SIG-M5 (cell line): Measurements from ENCODE around the gene KLHL25.
"Not testable (repeated sequence)": the region's sequence is repeated elsewhere in the genome, so short reads cannot be mapped to it uniquely, and the experiment has no call there.

Experiments used
- DNase-seq: peaks from one replicate; lab custom pipeline; 2025; lab: John Stamatoyannopoulos, UW

KLHL25 gene

DNA sequence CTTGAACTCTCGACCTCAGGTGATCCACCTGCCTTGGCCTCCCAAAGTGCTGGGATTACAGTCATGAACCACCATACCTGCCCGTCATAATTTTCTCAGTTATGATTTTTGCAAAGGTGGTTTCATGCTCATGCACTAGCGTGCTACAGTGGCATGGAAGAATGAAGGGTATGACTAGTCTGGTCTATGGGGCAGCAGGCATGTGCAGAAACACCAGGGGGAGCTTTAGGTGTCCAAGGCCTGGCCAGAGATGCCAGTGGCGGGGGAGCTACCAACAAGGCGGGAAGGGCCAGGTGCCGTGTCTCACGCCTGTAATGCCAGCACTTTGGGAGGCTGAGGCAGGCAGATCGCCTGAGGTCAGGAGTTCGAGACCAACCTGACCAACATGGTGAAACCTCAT is 7.9 kb upstream of the KLHL25 start:
- DNase-seq = not testable (repeated sequence)

DNA sequence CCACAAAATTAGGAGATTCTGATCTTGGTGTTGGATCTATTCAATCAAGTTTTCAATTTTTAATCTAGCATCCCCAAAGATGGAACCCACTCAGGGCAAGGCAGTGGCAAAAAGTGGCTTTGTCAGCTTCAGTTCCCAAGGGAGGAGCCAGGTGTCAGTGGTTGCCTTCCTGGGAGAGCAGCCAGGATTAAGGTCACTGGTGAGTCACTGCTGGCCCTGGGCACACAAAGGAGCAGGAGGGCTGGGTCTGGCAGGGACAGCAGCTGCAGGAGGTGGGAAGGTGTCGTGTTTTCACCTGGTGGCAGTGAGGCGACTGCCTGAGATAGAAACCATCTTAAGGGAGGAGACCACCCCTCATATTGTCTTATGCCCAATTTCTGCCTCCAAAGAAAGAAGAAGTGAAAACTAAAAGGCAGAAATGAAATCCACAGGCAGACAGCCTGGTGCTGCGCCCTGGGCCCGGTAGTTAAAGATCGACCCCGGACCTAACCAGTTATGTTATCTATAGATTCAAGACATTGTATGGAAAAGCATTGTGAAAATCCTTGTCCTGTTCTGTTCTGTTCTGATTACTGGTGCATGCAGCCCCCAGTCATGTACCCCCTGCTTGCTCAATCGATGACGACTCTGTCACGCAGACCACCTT is 5.9 kb upstream of the KLHL25 start:
- DNase-seq = no peak

DNA sequence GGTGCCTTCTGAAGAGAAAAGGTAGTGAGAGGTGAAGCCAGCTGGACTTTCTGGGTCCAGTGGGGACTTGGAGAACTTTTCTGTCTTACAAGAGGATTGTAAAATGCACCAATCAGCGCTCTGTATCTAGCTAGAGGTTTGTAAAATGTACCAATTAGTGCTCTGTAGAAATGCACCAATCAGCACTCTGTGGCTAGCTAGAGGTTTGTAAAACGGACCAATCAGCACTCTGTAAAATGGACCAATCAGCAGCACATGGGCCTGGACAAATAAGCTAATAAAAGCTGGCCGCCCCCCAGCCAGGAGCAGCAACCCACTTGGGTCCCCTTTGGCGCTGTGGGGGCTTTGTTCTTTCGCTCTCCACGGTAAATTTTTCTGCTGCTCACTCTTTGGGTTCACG is 1.6 kb upstream of the KLHL25 start:
- not testable (repeated sequence) for DNase-seq

DNA sequence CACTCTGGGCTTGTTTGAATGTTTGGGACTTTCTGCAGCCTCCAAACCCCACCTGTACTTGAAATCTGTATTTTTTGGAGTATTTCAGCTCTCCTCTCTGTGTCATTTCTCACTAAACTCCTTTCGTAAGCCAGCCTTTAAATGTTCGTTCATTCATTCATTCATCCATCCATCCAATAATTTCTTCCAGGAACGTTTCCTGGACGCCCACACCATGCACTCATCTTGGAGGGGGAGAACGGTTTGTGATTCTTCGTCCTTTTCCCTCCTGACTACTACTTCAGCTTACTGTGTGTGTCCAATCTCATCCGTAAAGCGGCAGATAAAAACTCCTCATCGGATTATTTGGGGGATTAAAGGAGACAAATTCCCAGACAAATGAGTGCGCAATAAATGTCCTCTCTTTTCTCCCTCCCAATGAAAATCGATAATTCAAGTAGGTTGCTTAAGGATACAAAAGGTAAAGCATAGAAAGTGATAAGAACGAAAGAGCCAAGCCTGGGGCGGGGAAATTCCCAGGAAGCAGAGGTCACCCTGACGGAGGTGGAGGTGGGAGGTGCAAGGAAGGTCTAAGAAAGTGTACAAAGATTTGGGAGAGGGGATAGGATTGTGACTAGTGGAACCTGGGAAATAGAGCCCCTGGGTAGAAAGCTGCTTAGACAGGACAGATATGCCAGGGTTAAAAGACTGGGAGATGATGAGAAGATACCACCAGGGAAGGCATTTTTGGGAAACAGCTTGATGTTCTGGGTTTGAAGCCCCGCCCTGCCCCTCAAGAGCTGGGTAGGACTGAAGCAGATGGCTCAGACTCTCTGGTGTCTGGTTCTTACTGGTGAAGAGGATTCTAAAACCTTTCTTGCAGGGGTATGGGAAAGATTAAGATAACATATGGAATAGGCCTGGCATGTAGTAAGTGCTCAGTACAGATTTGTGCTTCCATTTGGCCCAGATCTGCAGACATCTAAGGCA is 896 bp upstream of the KLHL25 start:
- no peak for DNase-seq

DNA sequence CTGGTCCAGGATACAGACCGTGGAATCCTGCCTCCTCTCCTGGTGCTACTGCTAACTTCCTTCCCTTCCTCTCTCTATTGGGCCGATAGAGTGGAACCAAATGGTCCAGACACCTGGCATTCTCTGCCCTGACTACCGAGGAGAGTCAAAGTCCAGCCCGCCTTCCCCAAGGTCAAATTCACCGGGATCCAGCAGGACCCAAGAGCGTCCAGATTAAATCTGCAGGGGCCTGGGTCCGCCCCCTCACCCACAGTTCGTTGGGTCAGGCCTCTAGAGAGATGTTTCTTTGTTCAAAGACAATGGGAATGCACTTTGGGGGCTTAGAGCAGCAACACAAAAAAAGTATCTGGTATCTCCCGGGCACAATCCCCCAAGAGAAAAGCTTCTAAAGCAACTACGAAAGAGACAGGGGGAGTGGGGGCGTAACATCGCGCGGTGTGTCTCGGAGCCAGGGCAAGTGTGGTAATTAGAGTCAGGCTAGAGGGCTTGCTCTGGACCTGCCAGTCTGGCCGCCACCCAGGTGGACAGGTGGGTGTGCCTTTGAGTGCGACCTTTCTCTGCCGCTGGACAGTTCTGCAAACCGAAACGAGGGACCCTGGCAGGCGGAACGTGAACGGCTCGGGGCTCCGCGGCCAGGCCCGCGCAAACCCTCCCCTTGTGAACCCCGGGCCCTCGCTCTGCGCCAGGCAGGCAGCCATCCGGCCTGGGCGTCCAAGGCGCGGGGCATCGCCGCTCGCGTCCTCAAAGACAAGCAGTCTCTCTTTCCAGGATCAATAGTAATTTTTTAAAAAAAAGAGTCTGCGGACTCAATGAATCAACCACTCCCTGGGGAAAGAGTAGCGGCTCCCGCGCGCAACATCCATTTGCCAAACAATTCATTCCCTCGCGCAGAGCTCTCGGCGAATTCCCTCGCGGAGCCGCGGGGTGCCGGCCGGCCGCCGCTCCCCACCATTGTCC is 806 bp downstream of the KLHL25 start:
- no peak for DNase-seq

DNA sequence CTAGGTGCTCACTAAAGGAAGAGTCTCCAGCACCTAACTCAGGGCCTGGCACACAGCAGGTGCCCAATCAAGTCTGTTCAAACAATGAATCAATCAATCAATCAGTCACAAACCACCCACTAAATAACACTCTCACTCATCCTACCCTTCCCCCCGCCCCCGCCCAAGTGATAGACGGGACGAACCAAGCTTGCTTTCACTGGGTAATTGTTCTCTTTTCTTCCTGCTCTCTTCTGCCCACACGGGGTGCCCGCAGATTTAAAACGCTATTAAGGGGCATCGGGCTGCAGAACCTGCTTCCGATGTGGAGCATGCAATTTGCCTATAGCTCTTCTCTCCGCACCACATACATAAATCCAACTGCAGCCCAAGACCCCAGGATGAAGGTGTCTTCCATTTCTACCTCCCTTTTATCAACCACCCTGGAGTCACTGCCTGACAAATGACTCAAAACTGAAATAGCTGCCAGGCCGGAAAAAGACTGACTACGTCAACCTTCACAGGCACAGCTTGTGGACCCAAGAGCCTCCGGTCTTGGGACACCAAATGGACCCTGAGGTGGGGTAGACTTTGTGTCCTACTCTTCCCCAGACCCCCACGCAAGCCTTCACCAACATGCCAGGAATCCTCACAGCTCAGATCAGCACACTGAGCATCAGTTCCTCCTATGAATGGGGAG is 1.7 kb downstream of the KLHL25 start:
- DNase-seq = no peak

DNA sequence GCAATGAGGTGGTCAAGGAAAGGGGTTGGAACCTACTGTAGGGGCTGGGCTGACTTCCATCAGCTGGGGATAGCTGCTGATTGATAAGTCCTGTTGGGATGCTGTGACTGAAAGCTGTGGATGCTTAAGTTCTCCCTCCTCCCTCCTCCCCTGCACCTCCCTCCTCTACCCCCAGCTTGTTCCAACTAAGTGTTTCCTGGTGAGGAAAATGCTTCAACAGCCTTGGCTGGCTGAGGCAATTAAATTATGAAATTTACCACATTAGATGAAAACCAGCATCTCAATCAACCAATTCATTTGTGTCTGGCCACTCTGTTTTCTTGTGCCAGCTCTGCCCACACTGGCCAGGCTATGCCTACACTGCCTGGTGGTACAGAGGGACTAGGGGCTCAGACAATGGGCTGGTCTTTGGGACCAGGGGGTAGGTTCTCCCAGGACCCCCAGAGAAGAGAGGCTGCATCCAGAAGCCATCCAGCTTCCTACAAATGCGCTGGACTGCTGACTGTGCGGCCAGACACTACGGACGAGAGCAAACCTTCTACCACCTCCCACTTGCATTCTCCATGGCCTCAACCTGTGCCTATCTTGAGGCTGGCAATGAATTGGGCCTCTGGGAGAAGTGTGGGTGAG is 2.5 kb downstream of the KLHL25 start:
- DNase-seq = no peak

DNA sequence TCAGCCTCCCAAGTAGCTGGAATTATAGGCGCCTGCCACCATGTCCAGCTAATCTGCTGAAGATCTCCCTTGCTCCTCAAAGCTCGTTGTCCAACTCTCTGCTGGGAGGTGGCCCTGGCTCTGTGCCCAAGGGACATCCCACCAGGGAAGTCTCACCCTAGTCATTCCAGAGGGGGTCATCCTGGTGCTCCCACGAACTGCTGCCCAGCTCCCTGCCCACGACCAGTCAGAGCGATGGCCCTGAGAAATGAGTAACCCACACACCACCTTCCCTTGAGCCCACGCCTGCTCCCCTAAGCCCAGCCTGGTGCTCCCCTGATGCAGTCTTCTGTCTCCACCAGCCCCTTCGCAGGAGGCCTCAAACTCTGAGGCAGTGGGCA is 5.2 kb downstream of the KLHL25 start:
- DNase-seq = no peak

DNA sequence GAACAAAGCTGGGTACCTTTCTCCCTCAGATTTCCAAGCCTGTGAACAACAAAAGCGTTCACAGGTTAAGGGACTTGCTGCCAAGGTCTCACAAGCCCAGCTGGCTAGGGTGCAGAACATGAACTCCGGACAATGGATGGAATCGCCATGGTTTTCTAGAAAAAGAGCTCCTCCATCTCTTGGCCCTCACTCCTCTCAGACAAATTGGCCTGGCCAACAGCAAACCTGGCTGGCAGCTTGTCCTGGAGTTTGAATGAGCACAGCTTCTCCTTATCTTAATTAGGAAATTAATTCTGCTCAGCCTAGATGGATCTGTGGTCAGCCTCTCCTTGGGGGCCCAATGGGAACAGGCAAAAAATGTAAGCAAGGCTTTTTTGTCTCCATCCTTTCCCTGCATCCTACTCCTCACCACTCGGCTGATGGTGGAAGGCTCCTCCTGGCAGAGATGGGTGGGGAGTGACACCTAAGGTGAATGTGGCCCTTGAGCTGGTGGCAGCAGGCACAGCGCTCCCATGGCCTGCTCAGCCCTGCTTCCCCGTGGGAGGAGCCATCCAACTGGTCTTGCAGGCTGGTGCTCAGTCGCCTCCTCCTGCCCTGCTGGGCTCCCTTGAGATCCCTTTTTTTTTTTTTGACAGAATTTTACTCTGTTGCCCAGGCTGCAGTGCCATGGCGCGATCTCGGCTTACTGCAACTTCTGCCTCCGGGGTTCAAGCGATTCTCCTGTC is 5.8 kb downstream of the KLHL25 start:
- no peak for DNase-seq

DNA sequence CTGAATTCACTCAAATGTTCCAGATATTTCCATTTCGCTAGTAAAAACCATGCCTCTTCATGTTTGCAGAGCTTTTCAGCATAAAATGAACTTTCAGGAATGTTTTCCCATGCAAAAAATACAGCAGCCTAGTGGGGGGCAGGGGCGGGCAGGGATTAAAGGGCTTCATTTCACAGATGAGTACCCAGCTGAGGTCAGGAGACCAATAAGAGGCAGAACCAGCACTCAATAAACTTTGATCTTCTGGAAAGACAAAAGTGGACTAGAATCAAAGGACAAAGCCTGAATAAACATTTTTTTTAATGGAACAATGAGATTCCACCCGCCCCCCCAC is 8.0 kb downstream of the KLHL25 start:
- DNase-seq = no peak

DNA sequence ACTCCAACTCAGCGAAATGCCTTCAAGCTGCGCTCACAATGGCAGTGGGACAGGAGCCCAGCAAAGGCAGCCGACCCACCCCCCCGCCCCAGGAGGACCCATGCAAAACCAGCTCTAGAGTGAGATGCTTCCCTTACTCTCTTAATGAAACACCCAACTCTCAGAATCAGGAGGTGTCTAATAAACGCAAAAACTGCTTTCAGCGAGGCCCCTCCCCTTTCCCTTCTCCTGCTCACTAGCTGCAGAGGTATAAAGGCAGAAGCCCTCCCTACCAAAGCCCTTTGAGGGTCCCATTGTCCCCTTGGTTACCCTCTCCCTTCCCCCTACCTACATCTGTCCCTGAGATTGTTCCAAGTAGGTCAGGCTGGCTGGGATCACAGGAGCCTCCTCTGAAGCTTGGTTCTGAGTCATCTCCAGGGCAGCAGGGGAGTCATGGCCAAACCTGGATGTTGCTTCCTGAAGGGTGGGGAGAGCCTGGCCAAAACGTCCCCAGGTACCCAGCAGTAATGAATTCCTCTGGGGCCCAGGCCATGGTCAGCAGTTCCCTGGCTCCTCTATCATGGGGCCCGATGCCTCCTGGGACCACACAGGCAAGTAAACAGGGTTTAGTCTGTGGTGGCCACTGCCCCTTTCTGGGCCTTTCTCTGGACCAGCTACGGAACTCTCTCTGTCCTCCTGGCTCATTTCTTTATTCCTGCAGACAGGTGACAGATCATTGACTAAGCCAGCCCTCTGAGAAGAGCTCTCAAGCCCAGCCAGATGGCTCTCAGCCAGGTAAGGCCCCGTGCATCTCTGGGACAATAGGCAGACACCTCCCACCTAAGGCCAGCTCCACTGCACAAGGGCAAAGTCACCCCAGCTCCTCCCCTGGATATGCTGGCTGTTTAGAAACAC is 8.6 kb downstream of the KLHL25 start:
- no peak for DNase-seq

DNA sequence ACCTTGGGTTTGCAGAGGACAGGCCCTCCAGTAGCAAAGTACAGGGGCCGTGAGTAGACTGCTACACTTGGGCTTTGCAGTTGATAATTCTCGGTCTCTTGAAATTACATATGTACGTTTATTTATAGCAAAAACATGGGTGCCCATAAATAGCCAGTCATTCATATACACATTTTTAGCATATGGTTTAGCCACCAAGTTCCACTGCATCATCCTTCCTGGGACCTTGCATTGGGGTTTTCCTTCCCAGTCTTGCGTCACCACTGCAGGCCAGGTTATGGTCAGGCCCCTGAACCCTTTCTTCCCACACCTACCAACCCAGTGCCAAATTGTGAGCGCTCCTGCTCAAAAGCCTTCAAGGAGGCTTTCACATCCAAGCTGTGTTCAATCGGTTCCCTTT is 12.7 kb downstream of the KLHL25 start:
- DNase-seq = no peak

DNA sequence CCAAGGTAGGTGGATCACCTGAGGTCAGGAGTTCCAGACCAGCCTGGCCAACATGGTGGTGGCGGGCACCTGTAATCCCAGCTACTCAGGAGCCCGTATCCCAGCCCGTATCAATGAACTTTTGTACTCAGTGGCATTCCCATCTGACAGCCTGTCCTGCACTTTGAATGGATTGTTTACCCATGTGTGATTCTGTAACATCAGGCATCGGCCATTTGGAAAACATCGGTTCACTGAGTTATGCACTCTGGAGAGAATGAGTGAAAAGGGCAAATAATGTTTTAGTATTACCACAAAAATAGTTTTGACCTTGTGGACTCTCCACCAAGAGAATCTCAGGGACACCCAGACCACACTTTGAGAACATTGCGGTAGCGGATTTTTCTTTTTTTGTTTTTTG is 13.6 kb downstream of the KLHL25 start:
- DNase-seq = no peak

DNA sequence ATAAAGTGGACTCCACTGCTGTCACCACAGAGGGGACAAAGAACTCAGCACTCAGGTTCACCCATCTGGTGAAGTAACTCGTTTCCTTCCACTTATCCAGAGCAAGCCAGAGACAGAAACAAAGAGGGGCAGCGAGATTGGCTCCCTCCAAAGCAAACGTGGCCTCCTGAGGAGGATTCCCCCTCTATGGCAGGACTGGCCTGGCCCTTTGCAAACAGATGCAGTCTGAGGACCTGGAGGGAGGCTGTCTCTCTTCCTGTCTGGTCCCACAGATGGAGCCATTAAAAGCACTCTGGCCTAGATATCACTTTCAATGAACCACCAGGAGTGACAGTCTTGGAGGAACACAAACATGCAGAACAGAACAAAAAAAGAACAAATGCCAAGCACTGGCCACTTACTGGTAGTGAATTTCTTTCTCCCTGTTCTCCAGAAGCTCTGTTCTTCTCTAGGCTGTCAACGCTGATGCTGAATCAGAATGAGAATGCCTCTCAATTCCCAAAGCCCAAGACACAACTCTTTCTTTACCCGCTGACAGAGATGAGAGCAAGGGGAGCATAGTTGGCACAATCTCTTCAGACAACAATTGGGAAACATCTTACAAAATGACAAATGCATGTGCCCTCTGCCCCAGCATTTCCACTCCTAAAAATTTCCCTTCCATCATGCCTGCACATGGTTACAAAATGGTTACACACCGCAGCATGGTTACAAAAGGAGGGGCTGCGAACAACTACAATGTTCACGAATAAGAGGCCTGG is 14.3 kb downstream of the KLHL25 start:
- DNase-seq = no peak

DNA sequence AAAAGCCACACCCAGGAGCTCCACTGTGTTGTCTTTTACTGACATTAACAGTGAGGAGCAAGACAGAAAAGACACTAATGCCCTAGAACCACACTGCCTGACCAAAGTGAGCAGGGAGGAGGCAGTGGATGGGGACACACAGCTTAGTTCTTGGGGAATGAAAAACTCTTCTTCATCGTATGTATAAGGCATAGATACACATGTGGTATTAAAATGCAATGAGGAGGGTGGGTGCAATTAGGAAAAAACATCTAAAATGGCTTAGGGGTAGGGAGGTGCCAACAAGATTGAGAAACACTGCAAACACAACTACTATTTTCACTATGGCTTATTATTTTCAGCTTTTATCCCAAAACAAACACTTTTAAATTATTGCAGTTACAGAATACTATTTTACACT is 15.5 kb downstream of the KLHL25 start:
- DNase-seq = no peak

DNA sequence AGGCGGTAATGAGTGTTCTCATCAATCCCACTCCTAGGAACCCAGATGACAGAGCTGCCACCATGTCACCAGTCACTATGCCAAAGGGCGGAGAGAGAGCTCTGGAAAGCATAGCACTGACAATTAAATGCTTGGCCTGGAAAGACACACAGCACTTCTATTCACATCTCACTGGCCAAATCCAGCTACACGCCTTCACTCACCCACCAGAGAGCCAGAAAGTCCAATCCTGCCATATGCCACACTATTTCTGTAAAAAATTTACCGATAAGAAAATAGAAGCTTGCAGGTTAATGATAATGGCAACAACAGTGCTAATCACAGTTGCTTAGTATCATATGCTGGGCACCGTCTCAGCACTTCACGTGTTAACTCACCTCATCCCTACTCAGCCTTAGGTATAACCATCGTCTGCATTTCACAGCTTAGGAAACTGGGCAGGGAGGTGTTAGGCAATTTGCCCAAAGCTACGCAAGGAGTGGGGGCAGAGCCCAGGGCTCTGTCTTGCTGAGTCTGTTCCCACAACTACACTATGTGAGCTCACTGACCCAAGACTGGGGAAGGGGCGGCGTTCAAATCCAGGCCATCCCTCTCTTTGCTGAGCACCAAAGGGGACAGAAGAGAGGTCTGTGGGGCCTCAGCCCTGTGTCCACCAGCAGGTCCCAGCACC is 16.5 kb downstream of the KLHL25 start:
- no peak for DNase-seq

DNA sequence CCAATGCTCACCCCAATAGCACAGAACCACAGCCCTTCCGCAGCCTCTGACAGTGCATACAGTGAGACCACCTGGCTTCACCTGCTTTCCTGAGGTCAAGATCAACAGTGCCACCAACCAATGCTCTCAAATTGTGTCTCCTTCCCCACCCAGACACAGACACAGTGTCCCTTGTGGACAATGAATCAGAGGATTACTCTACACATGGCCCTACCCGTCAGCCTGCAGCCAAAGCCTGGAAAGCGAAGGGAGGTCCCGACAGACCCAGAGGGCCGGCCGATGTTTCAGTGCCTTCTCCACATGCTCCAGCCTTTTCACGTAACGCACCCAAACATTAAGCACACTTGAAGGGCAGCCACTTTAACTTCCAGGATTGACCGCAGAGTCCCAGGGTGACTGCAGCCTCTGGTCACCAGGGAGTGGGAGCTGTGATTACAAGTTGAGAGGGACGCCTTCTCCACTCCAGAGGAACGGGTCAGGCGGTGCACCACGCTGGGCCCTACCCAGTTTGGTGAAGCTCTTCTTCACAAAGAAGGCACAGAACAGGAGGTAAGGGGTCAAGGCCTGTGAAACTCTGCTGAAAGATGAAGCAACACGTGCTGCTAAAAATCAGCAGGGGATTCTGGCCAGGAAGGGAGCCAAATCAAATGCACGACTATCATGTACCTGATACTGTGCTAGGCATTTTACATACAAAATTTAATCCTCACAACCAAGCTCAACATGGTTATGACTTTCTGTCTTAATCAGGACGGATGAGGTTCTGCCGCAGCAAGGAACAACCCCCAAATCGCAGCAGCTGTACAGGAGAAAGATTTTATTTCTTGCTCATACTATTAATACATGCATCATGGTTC is 17.2 kb downstream of the KLHL25 start:
- no peak for DNase-seq
